Activated B cell treated with CpG ODN at 0.5 μM for 24 hours (primary cell): ENCODE data around the gene COL1A1. TPM values are rescaled to one million over a fixed set of nuclear protein-coding genes. Genes with fewer than 3 reads are reported as not detected.

ENCODE experiments used
- ATAC-seq: fragments of 200-7000 bp; cut with Tn5 transposase; one replicate; pipeline ENCODE4 v1.10.0; 2021; ENCODE audit warnings: low read depth, mild to moderate bottlenecking, moderate library complexity
- CTCF ChIA-PET: fragments of 350-600 bp; sonication (Branson Sonifier 250); formaldehyde crosslinking; loops from one replicate; lab custom pipeline; 2021; ENCODE audit warnings: antibody characterized with exemption; lab: Charles Lee
- POLR2A ChIA-PET: fragments of 350-600 bp; sonication (Branson Sonifier 250); formaldehyde crosslinking; loops from one replicate; lab custom pipeline; 2021; ENCODE audit warnings: antibody characterized with exemption; lab: Charles Lee
- DNase-seq: peaks from one replicate; pipeline ENCODE4 v3.0.0; 2022
- H3K27ac Mint-ChIP-seq: one replicate; pipeline ENCODE4 v1.8.0; 2020; ENCODE audit warnings: mixed read lengths
- H3K27me3 Mint-ChIP-seq: one replicate; pipeline ENCODE4 v1.8.0; 2021; ENCODE audit warnings: mixed read lengths
- H3K36me3 Mint-ChIP-seq: one replicate; pipeline ENCODE4 v1.8.0; 2021; ENCODE audit warnings: low read depth, mixed read lengths
- H3K4me1 Mint-ChIP-seq: one replicate; pipeline ENCODE4 v1.8.0; 2021; ENCODE audit warnings: mixed read lengths
- H3K4me3 Mint-ChIP-seq: one replicate; pipeline ENCODE4 v1.8.0; 2020; ENCODE audit warnings: mild to moderate bottlenecking, mixed read lengths
- H3K9me3 Mint-ChIP-seq: one replicate; pipeline ENCODE4 v1.8.0; 2020; ENCODE audit warnings: mixed read lengths
- CTCF ChIP-seq: fragments of 200-600 bp; IDR thresholded peaks from one replicate; pipeline ENCODE4 v1.8.0; 2022; ENCODE audit warnings: antibody characterized with exemption, mild to moderate bottlenecking
- intact Hi-C: fragments of 100-400 bp; cut with micrococcal nuclease; formaldehyde crosslinking; loops from one replicate; pipeline ENCODE4 v1.15.1; 2024
- total RNA-seq: library from RNA; stranded (reverse); gene quantifications from 2 replicates; pipeline ENCODE4 v1.2.3, GENCODE V29; 2022

Gene COL1A1
- total RNA-seq, 1 donor from 2014 or later, result 9.2 TPM

- Mint-ChIP-seq H3K27ac (no peak overlapping the region), H3K36me3 (no peaks in the 10 kb centered on the region), H3K9me3 (no peaks in the 10 kb centered on the region), H3K4me1 (peaks cover 38% of the 10 kb centered on the region), H3K4me3 (no peak overlapping the region), H3K27me3 (no peaks in the 10 kb centered on the region)
- no peak for TF ChIP-seq CTCF
- ChIA-PET POLR2A (interaction anchor here (0.6 to 2.9 kb wide), 3 partner anchors 11 to 20 kb away, joined by 3 to 19 read pairs (median 5); no protein-coding TSS in a partner anchor), CTCF (interaction anchor here (1.2 to 3.8 kb wide), 4 partner anchors 28 to 128 kb away, joined by 5 to 86 read pairs (median 28); partner anchors contain the start of gene COL1A1)
- DNase-seq (no peak), ATAC-seq (no peak)
- intact Hi-C loops, result loop anchor here (10.0 kb wide), 1 partner anchor 144 kb away; no protein-coding TSS in a partner anchor
Observed at GRCh38 chr17:50168319-50168718, 33.1 kb downstream of the COL1A1 start.

DNA sequence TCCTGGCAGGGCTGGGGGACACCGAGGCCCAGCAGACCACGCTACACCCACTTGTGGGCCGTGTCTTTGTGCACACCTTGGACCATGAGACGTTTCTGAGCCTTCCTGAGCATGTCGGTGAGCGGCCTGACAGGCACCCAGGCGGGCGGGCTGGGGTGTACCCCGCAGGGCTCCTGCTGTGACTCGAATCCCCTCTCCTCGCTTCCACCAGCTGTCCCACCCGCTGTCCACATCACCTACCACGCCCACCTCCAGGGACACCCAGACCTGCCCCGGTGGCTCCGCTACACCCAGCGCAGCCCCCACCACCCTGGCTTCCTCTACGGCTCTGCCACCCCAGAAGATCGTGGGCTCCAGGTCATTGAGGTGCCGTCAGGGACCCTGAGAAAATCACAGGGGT, 34.1 kb downstream of the COL1A1 start:
- Mint-ChIP-seq H3K4me3 (no peak overlapping the region), H3K27me3 (no peaks in the 10 kb centered on the region), H3K9me3 (no peaks in the 10 kb centered on the region), H3K27ac (no peak overlapping the region), H3K4me1 (peaks cover 47% of the 10 kb centered on the region), H3K36me3 (no peaks in the 10 kb centered on the region)
- ChIA-PET POLR2A (interaction anchor here (0.7 to 2.1 kb wide), 2 partner anchors 15 to 1544 kb away, joined by 3 to 5 read pairs; no protein-coding TSS in a partner anchor), CTCF (interaction anchor here (1.2 to 3.8 kb wide), 2 partner anchors 33 to 50 kb away, joined by 5 to 39 read pairs; partner anchors contain the start of gene COL1A1)
- intact Hi-C loops, result loop anchor here (10.0 kb wide), 1 partner anchor 143 kb away; no protein-coding TSS in a partner anchor
- DNase-seq, result no peak
- no peak for ATAC-seq
- TF ChIP-seq CTCF, result no peak

GRCh38 chr17:50166518-50167181, 34.8 kb downstream of the COL1A1 start:
- Mint-ChIP-seq H3K4me3 (no peak overlapping the region), H3K9me3 (no peaks in the 10 kb centered on the region), H3K27ac (no peak overlapping the region), H3K36me3 (no peaks in the 10 kb centered on the region), H3K27me3 (no peaks in the 10 kb centered on the region), H3K4me1 (peaks cover 55% of the 10 kb centered on the region)
- DNase-seq, result no peak
- ChIA-PET POLR2A (interaction anchor here (0.7 to 2.1 kb wide), 3 partner anchors 15 to 1543 kb away, joined by 3 to 5 read pairs (median 4); no protein-coding TSS in a partner anchor), CTCF (interaction anchor here (3.8 kb wide), 1 partner anchor 34 kb away, joined by 39 read pairs; the partner anchor contains the start of gene COL1A1)
- TF ChIP-seq CTCF, result no peak
- no peak for ATAC-seq
- intact Hi-C loops, result loop anchor here (10.0 kb wide), 1 partner anchor 142 kb away; no protein-coding TSS in a partner anchor

DNA sequence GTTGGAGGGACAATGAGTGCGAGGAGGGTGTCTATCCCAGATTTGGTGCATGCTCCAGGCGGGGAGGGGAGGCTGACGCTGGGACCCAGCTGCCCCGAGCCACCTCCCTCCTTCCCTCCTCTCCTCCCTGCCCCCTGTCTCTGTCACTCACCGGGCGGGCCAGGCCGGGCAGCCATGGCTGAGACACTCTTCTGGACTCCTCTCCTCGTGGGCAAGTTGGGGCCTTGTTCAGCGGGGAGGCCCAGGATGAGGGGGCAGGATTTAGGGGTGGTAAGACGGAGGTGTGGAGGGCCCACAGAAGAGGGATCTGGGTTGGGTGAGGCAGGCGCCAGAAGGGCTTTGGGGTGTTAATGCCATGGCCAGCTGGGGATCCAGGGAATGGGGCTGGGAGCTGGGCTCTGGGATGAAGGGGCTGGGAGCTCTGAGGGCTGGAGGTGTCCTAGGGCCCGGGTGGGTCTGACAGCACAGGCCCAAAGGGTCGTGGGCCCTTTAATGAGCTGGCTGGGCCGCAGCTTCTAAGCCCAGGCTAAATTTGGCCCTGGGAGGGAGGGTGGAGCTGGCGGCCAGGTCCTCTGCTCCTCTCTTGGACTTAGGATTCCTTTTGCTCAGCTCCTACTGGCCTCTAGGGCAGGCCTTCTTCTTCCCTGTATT, 35.4 kb downstream of the COL1A1 start, which contains the start of gene SGCA:
Gene SGCA (plus strand): TSS at position 139 of the 651 bp plus-strand sequence. CDS start 36 bp downstream, at position 175.
- Mint-ChIP-seq H3K9me3 (no peaks in the 10 kb centered on the region), H3K27ac (no peak within 1 kb of the TSS), H3K4me1 (peaks cover 56% of the 10 kb centered on the region), H3K36me3 (no peaks in the 10 kb centered on the region), H3K27me3 (no peaks in the 10 kb centered on the region), H3K4me3 (no peak within 1 kb of the TSS)
- ChIA-PET CTCF (interaction anchor here (1.1 kb wide), 1 partner anchor 49 kb away, joined by 6 read pairs; no protein-coding TSS in a partner anchor), POLR2A (interaction anchor here (1.0 kb wide), 1 partner anchor 18 kb away, joined by 4 read pairs; no protein-coding TSS in a partner anchor)
- TF ChIP-seq CTCF, result no peak
- DNase-seq (no peak), ATAC-seq (no peak)
- intact Hi-C loops, result loop anchor here (10.0 kb wide), 1 partner anchor 141 kb away; no protein-coding TSS in a partner anchor
